GM18499 (cell line): Measurements from ENCODE around the gene FUT8.

ENCODE experiments used
- ATAC-seq: cut with Tn5 transposase; IDR thresholded peaks from one replicate; pipeline ENCODE4 v1.9.1; 2021; ENCODE audit warnings: moderate number of reproducible peaks; ENCODE audit not compliant: insufficient read depth, unreplicated experiment

FUT8 gene

GRCh38 chr14:65792208-65792905 lies 379.8 kb downstream of the FUT8 start:
- ATAC-seq = no peak
